ENCODE measurements around the gene ZFHX3.

Gene ZFHX3

GRCh38 chr16:73069581-73070262 is 21.8 kb upstream of the ZFHX3 start:
- no peak for DNase-seq (ENCODE audit: low read depth in 2 of 2)

- no peak for DNase-seq (ENCODE audit: low read depth in 2 of 2)
These were observed 20.8 kb upstream of the ZFHX3 start for GRCh38 chr16:73068541-73069401.

- DNase-seq (ENCODE audit: low read depth in 2 of 2) = no peak
These were observed 20.0 kb upstream of the ZFHX3 start for GRCh38 chr16:73067671-73068540.

GRCh38 chr16:73066927-73067670 is 19.2 kb upstream of the ZFHX3 start:
- no peak for DNase-seq (ENCODE audit: low read depth in 2 of 2)

GRCh38 chr16:73066331-73066926 is 18.5 kb upstream of the ZFHX3 start:
- no peak for DNase-seq (ENCODE audit: low read depth in 2 of 2)

GRCh38 chr16:73065632-73066330 is 17.9 kb upstream of the ZFHX3 start:
- no peak for DNase-seq (ENCODE audit: low read depth in 2 of 2)

GRCh38 chr16:73064994-73065545 is 17.1 kb upstream of the ZFHX3 start:
- DNase-seq (ENCODE audit: low read depth in 2 of 2) = no peak

GRCh38 chr16:73064212-73064993 is 16.5 kb upstream of the ZFHX3 start:
- no peak for DNase-seq (ENCODE audit: low read depth in 2 of 2)

GRCh38 chr16:73063854-73064211 is 15.9 kb upstream of the ZFHX3 start:
- DNase-seq (ENCODE audit: low read depth in 2 of 2) = no peak

GRCh38 chr16:73062743-73063733 is 15.1 kb upstream of the ZFHX3 start:
- no peak for DNase-seq (ENCODE audit: low read depth in 2 of 2)

- DNase-seq (ENCODE audit: low read depth in 2 of 2) = no peak
These were observed 14.2 kb upstream of the ZFHX3 start for GRCh38 chr16:73062001-73062616.

GRCh38 chr16:73060892-73061490 is 13.1 kb upstream of the ZFHX3 start:
- DNase-seq (ENCODE audit: low read depth in 2 of 2) = no peak

GRCh38 chr16:73059779-73060615 is 12.1 kb upstream of the ZFHX3 start:
- no peak for DNase-seq (ENCODE audit: low read depth in 2 of 2)

GRCh38 chr16:73058616-73059409 is 10.9 kb upstream of the ZFHX3 start:
- no peak for DNase-seq (ENCODE audit: low read depth in 2 of 2)

- DNase-seq (ENCODE audit: low read depth in 2 of 2) = no peak
These were observed 10.3 kb upstream of the ZFHX3 start for GRCh38 chr16:73058221-73058615.
